Kidney epithelial cell (primary cell): Measurements from ENCODE around the gene FOXRED1. TPM values are rescaled to one million over a fixed set of nuclear protein-coding genes. Genes with fewer than 3 reads are reported as not detected.

ENCODE experiments used
- DNase-seq: peaks from one replicate; pipeline ENCODE4 v3.0.0-alpha.2; 2010; ENCODE audit warnings: low read depth
- H3K27me3 ChIP-seq: 2 replicates; pipeline ENCODE4 v1.6.0; 2011; ENCODE audit warnings: low read length; ENCODE audit not compliant: control insufficient read depth, insufficient read depth
- H3K36me3 ChIP-seq: 2 replicates; pipeline ENCODE4 v1.5.1; 2011; ENCODE audit warnings: low read length; ENCODE audit not compliant: control insufficient read depth, insufficient read depth
- H3K4me3 ChIP-seq: 2 replicates; pipeline ENCODE4 v1.5.1; 2011; ENCODE audit warnings: low read depth, mild to moderate bottlenecking, control low read depth, low read length
- total RNA-seq: library from RNA; depleted of rRNA; stranded (reverse); fragments of >200 nt; gene quantifications from 2 replicates; pipeline ENCODE4 v1.2.3, GENCODE V29; 2015
- TF ChIP-seq, protein P1 (sequence below): IDR thresholded peaks from 2 replicates; pipeline ENCODE4 v1.5.1; 2011; ENCODE audit warnings: mild to moderate bottlenecking, moderate library complexity, low read length, control low read depth, inconsistent platforms; ENCODE audit not compliant: insufficient read depth, poor library complexity, severe bottlenecking

FOXRED1 gene
- total RNA-seq, 1 donor from 2014 or later = 27.4 TPM

DNA sequence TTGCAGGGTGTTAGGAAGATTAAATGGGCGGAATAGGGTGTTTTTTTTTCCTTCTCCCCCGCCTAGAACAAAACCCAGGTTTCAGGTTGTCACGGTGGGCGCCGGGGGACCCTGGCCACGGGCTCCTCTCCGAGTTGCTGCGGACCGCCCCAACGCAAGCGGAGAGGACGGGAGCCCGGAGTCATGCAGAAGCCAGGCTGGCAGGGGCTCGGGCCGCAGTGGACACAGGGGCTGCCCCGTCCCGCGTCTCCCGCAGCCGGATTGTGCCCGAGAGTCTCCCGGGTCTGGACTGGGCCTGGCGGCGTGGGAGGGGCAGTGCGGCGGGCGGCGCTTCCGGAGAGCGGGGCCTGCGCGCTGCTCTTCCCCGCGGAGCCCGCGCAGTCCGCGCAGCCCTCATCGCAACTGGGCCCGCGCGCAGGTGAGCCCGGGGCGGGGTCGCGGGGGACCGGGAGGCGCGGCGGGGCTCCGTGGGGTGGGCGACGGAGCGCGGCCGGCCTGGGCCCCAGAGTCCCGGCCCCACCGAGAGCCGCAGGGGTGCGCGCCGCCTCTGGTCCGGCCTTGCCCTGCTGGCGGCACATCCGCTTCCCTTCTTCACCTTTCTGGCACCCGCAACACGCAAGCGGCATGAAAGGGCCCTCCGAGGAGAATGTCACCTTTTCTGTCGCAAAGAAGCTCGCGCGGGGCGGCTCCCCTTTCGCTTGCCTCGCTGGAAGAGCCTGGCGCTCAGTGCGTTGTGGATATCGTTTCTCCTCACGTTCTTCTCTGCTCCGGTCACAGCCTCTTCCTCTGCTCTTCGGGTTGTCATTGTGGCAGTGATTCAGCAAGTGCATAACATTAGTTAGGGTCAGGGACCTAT lies 14.0 kb downstream of the FOXRED1 start, which contains the start of gene TIRAP:
Gene TIRAP (plus strand): TSS at position 358 of the 856 bp plus-strand sequence. CDS start 7,802 bp downstream, outside the sequence.
- TF ChIP-seq, protein P1, sequence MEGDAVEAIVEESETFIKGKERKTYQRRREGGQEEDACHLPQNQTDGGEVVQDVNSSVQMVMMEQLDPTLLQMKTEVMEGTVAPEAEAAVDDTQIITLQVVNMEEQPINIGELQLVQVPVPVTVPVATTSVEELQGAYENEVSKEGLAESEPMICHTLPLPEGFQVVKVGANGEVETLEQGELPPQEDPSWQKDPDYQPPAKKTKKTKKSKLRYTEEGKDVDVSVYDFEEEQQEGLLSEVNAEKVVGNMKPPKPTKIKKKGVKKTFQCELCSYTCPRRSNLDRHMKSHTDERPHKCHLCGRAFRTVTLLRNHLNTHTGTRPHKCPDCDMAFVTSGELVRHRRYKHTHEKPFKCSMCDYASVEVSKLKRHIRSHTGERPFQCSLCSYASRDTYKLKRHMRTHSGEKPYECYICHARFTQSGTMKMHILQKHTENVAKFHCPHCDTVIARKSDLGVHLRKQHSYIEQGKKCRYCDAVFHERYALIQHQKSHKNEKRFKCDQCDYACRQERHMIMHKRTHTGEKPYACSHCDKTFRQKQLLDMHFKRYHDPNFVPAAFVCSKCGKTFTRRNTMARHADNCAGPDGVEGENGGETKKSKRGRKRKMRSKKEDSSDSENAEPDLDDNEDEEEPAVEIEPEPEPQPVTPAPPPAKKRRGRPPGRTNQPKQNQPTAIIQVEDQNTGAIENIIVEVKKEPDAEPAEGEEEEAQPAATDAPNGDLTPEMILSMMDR = no peak
- Histone ChIP-seq H3K36me3 (no peaks in the 10 kb centered on the region), H3K4me3 (peak within 1 kb of the TSS; percentile 61), H3K27me3 (no peaks in the 10 kb centered on the region)
- no peak for DNase-seq

DNA sequence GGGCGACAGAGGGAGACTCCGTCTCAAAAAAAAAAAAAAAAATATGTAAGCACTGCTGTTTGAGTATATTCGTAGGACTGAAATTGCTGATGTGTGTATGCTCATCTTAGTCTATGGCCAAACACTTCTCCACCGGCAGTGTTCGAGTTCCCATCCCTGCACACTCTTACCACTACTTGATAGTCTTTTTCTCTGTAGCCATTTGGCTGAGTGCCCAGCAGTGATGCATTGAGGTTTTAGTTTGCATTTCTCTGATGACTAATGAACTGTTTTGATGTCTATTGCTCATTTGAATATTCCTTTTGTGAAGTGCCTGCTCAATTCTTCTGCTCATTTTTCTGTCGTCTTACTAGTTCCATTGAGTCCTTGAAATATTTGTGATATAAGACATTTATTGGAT lies 15.9 kb downstream of the FOXRED1 start:
- TF ChIP-seq, protein P1 = no peak
- peak; percentile 84 for DNase-seq
- Histone ChIP-seq H3K4me3 (no peak overlapping the region), H3K36me3 (no peaks in the 10 kb centered on the region), H3K27me3 (no peaks in the 10 kb centered on the region)

DNA sequence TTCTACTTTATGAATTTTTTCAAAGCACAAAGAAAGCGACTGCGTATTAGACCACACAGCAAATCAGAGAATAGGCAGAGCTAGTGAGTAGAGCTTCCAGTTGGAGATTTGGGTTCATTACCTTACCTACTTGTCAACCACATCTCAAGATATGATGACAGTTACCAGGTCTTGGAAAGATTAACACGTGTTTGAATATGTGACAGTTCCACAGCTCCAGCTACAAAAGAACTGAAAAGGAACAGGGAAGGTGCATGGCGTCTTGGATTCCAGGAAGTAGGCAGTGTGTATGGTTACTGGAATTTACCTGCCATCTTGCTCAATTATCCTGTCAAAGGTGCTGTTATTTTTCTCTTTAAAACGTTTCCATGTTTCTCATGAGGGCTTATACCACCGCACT lies 19.3 kb downstream of the FOXRED1 start:
- TF ChIP-seq, protein P1 = no peak
- Histone ChIP-seq H3K4me3 (no peak overlapping the region), H3K27me3 (no peaks in the 10 kb centered on the region), H3K36me3 (no peaks in the 10 kb centered on the region)
- DNase-seq = no peak

DNA sequence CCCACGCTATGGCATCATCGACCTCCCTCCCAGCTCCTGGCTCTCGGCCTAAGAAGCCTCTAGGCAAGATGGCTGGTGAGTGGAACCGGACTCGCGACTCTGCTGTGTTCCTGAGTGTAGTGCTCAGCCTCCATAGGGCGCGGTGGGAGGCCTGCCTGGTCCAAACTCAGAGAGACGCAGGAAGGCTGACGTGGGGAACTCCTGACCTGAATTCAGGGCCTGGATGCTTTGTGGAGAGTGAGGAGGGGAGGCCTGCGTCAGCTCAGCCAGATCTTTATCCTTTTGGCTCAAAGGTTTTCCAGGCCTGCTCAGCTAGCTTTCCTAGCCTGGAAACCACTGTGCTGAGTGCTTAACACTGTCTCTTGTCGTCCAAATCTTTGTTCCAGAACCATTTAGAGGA lies 21.9 kb downstream of the FOXRED1 start:
- H3K36me3 ChIP-seq = no peaks in the 10 kb centered on the region
- H3K27me3 ChIP-seq = no peaks in the 10 kb centered on the region
- DNase-seq = no peak
- H3K4me3 ChIP-seq = no peak overlapping the region
- TF ChIP-seq, protein P1 = no peak

DNA sequence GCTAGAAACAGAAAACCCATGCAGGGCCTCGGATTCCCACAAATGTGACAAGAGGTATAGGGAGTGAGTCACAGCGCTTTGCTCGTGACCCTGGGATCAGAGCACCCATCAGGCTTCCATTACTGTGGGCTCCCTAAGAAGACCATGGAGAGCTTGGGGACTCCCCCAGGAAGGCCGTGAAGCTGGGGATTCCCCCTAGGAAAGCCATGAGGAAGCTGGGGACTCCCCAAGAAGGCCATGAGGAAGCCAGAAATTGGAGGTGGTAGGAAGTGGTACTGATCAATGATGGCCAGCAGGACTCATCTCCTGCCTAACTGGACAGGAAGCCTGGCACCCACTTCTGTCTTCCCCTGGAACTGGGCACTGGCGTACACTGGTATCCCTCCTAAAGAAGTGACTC lies 24.8 kb downstream of the FOXRED1 start:
- Histone ChIP-seq H3K27me3 (no peaks in the 10 kb centered on the region), H3K36me3 (no peaks in the 10 kb centered on the region), H3K4me3 (no peak overlapping the region)
- no peak for DNase-seq
- TF ChIP-seq, protein P1 = no peak

DNA sequence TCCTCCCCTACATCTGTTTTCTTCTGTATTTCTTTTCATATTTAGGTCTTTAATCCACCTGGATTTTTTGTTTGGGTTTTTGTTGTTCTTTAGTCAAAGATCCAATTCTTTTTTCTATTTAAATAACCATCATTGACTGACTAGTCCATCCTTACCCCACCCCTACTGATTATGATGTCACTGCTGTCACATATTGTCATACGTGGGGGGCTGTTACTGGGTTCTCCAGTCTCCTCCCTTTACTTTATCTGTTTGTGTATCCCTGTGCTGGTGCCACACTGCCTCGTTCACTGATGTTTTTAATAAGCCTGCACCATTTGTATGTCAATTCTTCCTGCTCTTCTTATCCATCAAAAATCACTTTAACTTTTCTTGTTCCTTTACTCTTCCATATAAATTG lies 28.1 kb downstream of the FOXRED1 start:
- H3K27me3 ChIP-seq = no peaks in the 10 kb centered on the region
- H3K36me3 ChIP-seq = no peaks in the 10 kb centered on the region
- DNase-seq = no peak
- TF ChIP-seq, protein P1 = no peak
- no peak overlapping the region for H3K4me3 ChIP-seq
